UCSD-AML1 (cell line): Measurements from ENCODE around the gene HAUS5.
"Not testable (repeated sequence)": the region's sequence is repeated elsewhere in the genome, so short reads cannot be mapped to it uniquely, and the experiment has no call there.

Experiments used
- DNase-seq: peaks from one replicate; lab custom pipeline; 2025; ENCODE audit not compliant: unreplicated experiment; lab: John Stamatoyannopoulos, UW

HAUS5 gene, protein sequence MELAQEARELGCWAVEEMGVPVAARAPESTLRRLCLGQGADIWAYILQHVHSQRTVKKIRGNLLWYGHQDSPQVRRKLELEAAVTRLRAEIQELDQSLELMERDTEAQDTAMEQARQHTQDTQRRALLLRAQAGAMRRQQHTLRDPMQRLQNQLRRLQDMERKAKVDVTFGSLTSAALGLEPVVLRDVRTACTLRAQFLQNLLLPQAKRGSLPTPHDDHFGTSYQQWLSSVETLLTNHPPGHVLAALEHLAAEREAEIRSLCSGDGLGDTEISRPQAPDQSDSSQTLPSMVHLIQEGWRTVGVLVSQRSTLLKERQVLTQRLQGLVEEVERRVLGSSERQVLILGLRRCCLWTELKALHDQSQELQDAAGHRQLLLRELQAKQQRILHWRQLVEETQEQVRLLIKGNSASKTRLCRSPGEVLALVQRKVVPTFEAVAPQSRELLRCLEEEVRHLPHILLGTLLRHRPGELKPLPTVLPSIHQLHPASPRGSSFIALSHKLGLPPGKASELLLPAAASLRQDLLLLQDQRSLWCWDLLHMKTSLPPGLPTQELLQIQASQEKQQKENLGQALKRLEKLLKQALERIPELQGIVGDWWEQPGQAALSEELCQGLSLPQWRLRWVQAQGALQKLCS

DNA sequence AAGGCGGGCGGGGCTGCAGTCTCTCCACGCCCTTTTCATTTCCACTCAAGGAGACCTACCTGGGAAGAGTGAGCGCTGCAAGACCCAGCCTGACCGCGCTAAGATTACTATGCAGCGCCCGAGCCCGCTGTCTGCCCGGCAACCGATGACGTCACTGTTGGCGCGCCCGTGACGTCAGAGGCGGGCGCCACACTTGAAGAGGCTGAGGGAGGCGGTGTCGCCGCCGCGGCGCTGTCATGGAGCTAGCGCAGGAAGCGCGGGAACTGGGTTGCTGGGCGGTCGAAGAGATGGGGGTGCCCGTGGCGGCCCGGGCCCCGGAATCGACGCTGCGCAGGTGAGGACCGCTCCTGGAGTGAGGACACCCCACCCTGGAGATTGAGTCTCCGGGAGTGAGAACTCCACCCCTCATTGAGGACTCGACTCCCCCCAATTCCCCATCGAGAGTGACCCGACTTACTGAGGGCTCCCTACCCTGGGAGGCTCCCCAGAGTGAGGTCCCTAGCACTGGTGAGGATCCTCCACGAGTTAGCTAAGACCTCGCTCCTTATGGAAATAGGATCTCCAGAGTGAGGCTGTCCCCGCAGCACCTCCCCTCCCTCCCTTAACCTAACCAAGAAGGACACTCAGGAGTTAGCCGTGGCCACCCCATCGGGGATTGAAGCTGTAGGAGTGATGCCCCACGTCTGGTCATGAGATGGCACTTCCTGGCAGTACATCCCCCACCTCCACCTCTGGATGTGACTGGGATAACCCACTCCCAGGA, at the start of gene HAUS5:
HAUS5 (plus strand) TSS at position 177 of the 763 bp plus-strand sequence; CDS start at position 237, 60 bp downstream.
- DNase-seq: peak; percentile 94

DNA sequence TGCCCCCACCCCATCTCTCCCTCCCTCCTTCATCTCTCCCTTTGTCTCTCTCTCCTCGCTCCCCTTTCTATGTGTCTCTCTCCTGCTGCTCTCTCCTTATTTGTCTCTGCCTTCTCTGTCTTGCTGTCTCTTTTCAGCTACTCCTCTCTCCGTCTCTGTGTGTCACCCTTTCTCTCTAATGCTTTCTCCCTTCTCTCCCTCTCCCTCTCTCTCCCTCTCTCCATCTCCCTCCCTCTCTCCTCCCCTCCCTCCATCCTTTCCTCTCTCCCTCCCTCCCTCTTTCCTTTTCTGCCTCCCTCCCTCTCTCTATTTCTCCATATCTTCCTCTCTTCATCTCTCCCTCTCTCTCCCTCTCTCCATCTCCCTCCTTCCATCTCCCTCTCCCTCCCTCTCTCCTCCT, 49.8 kb upstream of the HAUS5 start:
- DNase-seq: no peak

DNA sequence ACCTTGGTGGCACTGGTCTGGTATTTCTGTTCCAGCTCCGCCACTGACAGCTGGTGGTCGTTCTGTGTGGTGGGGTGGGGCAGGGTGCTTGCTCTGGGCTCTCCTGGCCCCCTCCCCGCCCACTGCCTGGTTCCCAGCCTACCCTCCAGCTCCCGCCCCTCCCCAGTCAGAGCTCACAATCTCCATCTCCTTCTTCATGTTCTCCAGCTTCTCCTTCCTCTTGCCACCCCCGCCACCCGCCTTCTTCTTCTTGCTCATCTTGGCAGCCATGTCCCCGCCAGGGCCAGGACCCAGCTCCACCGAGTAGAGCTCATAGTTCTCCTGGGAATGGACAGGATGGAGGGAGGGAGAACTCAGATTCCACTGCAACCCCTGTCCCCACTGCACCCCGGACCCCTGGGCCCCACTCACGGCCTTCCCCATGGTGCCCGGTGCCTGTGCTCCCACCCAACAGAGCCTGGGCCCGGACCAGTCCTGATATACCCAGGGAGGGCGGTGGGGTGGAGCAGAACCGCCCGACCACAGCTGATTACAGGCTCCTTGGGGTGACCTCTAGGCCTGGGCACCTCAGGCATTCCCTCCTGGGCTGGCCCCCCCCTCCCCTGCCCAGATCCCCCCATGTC, 49.2 kb upstream of the HAUS5 start, which contains the start of gene ATP4A:
ATP4A (minus strand) TSS at position 452 of the 623 bp plus-strand sequence; CDS start at position 423, 29 bp downstream.
- DNase-seq: no peak

DNA sequence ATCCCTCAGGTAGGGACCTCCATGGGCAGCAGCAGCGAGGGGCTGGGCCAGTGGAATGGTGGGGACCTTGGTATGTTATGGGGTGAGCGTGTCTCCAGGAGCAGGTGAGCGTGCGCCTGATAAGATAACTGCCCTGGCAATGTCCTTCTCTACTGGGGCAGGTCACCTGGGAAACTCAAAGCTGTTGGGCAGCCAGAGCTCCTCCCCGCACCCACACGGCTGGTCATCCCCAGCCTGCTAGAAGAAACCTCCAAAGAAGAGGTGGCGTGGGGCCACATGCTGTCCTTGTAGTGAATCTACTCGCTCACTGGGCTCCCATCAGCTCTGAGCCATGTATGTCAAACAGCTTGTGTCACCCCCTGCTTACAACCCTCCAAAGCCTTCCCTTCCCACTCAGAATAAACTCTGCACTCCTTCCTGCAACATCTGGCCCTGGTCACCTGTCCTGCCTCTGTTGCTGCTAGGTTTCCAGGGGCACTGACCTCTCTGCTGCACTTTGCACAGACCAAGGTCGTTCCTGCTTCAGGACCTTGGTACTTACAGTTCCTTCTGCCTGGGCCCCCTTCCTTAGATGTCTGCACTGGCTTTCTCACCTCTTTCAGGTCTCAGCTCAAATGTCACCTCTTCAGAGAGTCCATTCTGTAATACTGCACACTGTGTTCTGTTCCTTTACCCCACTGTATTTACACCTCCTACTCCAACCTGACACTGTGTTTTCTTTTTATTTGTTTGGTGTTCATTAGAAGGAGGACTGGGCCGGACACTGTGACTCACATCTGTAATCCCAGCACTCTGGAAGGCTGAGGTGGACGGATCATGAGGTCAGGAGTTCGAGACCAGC, 47.3 kb upstream of the HAUS5 start:
- DNase-seq: no peak

DNA sequence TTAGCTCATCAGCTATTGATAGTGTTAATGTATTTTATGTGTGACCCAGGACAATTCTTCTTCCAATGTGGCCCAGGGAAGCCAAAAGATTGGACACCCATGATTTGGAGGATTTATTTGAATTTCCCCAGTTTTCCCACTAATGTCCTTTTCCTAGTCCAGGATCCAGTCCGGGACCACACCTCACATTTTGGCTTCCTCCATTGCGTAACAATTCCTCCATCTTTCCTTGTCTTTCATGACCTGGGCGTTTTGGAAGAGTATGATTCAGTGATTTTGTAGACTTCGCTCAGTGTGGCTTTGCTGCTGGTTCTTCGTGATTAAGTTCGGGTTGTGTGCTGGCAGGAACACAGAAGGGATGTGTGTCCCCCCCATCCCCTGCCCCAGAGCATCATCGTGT, 45.8 kb upstream of the HAUS5 start:
- DNase-seq: no peak

DNA sequence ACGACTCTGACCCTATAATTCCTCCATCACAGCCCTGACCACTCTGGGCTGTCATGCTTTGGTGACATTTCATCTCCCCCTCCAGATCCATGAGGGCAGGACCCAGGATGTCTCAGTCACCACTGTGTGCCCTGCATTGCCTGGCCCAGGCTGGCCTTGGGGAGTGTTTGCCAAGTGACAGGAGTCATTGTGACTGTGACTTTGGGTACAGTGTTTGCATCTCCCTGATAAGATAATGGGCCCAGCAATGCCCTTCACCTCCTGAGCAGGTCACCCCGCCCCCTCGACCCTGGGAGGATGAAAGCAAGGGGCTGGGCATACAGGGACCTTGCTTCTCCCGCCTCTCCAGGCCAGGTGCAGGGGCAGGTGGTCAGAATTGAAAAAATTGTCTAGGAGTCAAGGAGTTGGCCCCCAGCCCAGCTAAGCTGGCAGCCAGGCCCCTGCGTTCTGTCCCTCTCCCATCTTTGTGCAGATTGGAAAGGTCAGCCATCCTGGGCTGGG, 43.2 kb upstream of the HAUS5 start:
- no peak for DNase-seq

DNA sequence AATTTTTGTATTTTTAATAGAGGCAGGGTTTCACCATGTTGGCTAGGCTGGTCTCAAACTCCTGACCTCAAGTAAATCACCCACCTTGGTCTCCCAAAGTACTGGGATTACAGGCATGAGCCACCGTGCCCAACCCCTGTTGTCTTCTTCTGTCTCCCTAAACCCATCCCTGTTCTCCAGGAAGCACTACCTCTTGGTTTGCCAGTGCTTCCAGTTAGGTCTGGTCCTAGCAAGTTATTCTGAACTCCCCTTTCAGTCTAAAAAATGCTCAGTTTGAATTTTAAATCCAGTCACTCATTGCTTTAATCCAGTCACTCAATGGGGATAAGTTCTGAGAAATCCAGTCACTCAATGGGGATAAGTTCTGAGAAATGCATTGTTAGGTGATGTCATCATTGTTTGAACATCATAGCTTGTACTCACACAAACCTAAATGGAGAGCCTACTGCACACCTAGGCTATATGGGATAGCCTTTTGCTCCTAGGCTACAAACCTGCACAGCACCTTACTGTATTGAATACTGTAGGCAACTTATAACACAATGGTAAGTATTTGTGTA, 41.0 kb upstream of the HAUS5 start:
- no peak for DNase-seq

DNA sequence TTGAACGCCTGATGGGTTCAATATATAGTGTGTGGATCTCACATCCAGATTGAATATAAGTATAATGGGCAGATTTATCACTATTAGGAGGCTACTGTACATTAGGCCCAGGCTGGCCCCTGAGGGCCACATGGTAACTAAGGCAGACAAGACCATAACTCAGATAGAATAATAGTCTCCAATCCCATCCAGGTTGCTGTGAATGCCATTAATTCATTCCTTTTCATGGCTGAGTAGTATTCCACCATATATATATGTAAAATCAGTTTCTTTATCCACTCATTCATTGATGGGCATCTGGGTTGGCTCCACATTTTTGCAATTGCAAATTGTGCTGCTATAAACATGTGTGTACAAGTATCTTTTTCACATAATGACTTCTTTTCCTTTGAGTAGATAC, 34.6 kb upstream of the HAUS5 start:
- DNase-seq: no peak

DNA sequence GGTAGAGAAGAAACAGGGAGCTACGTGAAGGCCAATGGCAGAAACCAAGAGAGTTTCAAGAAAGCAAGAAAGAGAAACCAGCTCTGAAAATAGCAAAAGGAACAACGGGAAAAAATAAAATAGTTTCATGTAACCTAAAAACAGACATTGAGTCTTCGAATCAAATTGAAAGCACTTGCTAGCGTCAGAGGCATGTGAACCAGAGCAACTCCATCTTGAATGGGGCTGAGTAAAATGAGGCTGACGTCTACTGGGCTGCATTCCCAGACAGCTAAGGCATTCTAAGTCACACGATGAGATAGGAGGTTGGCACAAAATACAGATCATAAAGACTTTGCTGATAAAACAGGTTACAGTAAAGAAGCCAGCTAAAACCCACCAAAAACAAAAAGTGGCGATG, 33.8 kb upstream of the HAUS5 start:
- no peak for DNase-seq

DNA sequence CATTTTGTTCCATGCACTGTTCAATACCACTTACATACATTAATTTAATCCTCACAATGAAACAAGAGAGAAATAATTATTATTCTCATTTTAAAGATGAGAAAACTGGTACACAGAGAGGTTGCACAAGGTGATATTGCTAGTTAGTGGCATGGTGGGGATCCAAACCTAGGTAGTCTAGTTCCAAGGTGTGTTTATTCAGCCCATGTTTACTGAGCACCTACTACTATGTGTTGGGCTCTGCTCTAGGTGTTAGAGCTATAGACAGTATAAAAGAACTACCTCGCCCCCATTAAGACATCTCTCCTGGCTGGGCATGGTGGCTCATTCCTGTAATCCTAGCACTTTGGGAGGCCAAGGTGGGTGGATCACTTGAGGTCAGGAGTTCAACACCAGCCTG, 29.8 kb upstream of the HAUS5 start:
- DNase-seq: no peak

DNA sequence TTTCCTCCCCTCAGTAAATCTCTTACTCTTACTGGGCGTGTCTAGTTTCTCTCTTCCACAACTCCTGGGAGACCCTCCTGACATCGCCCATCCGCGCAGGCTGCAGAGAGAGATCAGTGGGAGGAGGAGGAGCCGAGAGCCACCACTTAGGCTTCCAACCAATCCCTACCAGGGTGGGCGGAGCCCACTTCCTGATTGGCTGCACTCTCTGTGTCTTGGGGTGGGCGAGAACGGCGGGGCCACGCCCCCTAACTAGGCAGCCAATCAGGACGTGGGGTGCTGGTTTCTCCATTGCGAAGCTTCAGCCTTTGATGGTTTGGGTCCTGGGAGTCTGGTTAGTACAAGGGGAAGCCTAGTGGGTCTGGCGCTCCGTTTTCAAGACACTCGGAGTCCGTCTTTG, 26.7 kb upstream of the HAUS5 start, which contains the start of gene PMIS2:
PMIS2 (plus strand) TSS at position 326 of the 400 bp plus-strand sequence. CDS start 87 bp downstream, outside the sequence.
- no peak for DNase-seq

DNA sequence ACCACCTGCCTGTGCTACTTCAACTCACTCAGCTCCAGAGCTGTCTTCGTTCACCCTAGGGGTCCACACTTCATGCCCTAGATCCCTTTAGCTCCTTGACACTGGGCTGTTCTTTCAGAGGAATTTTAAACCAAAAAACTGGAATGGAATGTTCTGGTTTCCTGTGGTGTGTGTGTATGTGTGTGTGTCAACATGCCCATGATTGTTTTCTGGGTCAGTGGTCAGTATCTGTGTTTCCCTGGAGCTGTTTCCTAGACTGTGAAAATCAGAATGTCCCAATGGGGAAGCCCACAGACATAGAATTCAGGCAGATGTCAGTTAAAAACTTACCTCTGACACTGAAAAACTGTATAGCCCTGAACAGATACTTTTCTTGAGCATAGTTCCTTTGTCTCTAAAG, 25.2 kb upstream of the HAUS5 start:
- DNase-seq: no peak

DNA sequence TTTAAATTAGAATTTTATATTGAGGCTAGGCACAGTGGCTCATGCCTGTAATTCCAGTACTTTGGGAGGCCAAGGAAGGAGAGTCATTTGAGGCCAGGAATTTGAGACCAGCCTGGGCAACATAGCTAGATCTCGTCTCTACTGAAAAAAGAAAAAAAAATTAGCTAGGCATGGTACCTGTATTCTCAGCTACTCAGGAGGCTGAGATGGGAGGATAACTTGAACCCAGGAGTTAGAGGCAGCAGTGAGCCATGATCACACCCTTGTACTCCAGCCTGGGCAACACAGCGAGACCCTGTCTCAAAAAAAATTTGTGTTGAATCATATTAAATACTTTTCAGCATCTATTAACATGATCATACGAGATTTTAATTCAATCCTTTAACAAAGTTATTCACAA, 21.7 kb upstream of the HAUS5 start:
- no peak for DNase-seq

DNA sequence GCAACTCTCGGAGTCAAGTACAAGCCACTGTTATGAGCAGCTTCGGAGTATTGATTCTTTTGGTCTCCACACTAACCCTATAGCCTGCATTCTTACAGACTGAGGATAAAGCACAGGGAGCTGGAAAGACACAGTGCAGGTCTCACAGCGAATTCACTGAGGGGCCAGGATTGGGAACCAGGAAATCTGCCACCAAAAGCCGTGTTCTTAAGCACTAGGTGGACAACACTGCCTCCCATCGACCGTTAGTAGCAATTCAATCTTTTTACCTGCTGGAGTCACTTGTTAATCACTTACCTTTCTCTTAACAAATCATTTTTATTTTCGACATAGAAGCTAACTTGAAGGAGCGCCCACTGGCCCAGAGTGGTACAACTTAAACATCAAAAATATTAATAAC, 20.3 kb upstream of the HAUS5 start:
- peak; percentile 23 for DNase-seq

DNA sequence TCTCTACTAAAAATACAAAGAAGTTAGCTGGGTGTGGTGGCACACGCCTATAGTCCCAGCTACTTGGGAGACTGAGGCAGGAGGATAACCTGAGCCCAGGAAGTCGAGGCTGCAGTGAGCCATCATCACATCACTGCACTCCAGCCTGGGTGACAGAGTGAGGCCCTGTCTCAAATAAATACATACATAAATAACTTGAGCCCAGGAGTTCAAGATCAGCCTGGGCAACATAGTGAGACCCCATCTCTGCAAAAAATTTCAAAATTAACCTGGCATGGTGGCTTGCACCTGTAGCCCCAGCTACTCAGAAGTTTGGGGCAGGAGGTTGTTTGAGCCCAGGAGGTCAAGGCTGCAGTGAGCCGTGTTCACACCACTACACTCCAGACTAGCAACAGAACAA, 17.5 kb upstream of the HAUS5 start:
- DNase-seq: not testable (repeated sequence)

DNA sequence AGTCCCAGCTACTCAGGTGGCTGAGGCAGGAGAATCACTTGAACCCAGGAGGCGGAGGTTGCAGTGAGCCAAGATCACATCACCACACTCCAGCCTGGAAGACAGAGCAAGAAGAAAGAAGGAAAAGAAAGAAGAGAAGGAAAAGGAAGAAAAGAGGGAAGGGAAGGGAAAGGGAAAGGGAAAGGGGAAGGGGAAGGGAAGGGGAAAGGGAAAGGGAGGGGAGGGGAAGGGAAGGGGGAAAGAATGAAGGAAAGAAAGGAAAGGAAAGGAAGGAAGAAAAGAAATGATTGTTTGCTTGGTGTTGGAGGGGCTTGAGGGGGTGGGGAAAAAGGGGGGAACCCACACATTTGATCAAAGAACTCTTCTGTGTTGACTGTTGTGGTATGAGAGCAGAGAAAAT, 16.6 kb upstream of the HAUS5 start:
- no peak for DNase-seq

DNA sequence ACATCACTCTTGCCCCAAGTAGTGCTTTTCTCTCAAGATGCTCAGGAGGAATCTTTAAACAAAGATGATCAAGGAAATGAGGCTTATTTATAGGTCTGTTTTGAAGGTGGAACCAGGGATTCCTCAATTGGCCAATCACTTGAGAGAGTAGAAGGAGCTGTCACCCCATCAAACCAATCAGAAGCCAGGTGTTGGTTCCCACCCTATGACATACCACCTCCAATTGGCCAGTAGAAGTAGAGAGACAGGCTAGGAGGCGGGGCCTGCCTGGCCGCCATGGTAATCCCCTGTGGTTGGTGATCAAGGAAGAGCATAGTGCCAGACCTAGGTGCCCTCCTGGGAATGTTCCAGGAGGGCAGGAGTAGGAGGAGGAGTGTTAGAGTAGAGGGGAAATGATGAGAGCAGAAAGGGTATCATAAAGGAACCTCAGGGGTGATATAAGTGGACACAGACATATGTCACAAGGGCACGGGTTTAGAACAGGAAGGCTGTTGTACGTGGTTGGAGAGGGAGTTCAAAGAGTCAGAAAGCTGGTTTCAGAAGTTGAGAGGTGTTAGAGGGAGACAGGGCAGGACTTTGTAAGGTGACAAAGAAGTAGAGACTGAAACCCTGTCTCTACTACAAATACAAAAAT, 16.1 kb upstream of the HAUS5 start:
- no peak for DNase-seq

DNA sequence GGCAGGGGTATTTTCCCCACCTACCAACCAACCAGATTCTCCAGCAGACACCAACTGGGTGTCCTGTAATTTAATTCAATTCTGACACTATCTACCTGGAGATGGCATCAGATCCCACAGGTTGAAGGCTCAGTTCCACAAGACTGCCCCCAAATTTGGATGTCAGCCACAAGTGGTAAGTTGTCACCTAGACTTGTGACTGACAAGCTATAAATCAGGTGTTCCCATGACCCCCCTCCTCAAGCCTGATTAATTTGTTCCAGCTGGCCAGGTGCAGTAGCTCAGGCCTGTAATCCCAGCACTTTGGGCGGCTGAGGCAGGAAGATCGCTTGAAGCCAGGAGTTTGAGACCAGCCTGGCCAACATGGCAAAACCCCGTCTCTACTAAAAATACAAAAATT, 10.6 kb upstream of the HAUS5 start:
- no peak for DNase-seq

DNA sequence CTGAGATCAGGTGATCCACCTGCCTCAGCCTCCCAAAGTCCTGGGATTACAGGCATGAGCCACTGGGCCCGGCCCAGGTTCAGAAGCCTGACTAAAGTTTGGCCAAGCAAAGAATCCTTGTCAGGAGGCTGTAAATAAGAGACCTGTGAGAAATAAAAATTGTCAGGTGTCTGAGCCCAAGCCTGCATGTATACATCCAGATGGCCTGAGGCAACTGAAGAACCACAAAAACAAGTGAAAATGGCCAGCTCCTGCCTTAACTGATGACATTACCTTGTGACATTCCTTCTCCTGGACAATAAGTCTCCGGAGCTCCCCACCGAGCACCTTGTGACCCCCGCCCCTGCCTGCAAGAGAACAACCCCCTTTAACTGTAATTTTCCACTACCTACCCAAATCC, 8.1 kb upstream of the HAUS5 start:
- DNase-seq: not testable (repeated sequence)
